ENCODE data around the gene ARHGAP21.

The ARHGAP21 gene

DNA sequence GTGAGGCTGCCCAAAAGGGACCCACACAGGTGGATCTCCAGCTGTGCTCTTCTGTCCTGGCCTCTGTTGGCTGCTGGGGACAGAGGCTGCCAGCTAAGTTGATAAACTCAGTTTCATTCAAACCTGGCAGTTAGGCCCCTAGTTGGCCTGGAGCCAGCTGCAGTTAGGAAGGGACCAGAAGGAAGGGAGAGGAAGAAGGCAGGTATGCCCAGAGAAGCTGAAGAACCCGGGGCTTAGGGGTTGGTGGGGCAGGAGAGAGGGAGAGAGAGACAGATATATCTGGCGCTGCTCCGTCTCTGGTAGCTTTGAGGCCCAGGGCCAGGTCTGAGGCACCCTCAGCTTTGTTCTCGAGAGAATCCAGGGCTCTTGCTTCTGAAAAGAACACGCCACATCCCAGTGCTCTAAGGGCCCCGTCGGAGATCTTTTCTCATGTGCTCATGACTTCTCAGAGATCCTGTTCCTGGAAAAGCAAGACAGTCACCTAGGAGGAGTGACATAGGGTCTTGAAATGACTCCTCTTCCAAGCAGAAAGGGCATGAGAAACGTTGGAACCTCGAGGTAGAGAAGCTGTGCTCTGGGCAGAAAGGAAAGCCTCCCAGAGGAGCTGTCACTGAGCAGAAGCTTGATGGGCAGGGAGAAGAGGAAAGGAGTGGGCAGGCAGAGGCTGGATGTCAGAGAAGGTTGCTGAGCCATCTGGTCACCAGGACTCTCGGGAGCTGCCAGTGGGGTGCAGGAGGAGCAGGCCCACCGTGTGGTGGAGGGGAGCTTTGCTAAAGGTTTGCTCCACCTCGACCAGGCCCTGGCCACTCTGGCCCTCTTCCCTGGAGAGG, 153.6 kb downstream of the ARHGAP21 start:
- no peak for DNase-seq

DNA sequence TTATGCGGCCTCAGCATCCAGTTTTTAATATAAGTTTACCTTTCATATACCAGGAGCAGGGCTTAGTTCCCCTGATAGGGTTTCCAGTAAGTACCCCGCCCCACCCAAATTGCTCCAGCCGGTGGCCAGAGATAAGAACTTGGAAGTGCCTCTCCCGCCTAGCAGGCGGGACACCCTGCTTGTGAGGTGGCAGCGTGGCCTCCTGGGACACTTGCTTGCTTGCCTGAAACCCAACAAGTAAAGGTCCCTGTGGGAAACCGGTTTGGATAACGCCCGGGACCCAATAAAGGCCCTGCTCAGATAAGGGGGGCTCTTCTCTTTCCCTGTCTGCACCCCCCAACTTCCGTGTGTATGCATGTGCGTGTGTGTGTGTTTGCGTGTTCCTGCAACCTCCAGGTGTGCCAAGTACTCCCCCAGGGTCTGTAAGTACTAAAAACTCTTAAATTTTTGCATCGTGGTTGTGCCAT, 154.3 kb downstream of the ARHGAP21 start:
- DNase-seq = no peak

DNA sequence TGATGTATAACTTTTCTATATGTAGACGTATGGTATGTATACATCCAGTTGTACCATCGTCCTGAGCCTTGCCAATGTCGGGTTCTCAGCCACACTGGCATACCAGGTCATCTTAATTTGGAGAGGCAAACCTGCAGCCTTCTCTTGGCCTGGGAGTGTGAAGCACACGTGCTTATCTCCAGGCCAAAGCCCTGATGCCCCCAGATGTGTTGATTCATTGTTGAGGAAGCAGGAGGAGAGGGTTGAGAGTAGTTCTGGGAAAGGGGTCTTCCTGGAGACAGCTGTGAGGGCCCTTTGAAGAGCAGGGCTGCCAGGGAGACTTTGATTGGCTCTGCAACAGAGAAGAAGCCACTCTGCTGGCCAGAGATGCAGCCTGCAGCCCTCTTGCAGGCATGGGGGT, 155.6 kb downstream of the ARHGAP21 start:
- no peak for DNase-seq

DNA sequence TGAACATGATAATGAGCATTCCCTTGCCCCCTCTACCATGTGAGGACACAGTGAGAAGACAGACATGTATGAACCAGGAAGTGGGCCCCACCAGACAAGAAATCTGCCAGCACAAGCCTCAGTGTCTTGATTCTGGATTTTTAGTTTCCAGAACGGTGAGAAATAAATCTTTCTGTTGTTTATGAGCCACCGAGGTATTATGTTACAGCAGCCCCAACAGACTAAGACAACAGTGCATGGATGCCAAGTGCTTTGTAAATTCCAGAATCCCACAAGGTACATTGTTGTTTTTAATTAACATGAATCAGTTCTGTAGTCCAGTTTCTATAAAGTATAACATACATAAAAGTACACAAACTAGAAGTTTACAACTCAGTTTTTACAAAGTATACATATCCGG, 162.2 kb downstream of the ARHGAP21 start:
- DNase-seq = no peak

DNA sequence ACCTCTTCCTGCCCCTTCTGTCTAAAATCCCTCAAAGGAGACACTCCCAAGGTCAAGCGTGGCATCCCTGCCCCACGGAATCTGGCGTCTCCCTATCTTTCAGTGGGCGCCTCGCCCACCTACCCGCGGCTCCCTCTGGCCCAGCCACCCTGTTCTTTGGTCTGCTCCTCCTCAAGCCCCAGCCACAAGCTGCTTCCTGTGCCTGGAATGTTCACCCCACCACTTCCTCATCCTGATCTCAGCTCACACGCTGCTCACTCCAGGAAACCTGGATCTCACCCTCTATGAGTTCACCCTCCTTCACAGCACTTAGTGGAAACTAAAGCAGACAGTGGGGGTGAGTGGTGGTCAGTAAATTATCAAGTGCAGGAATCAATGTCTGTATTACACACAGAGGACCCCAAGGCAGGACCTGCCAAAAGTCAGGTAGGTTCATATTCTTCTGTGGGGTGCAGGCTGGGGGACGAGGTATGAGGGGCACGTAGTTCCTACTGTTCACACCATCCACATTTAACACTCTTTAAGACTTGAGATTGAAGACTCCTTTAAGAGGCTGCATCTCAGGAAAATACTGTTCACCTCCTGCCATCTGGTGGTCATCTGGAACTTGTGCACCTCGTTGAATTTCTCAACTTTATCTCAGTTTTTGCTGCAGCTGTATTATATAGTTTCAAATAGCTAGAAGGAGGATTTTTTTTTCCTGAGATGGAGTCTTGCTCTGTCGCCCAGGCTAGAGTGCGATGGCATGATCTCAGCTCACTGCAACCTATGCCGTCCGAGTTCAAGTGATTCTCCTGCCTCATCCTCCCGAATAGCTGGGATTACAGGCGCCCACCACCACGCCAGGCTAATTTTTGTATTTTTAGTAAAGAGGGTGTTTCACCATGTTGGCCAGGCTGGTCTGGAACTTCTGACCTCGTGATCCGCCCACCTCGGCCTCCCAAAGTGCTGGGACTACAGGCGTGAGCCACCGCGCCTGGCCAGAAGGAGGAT, 166.6 kb downstream of the ARHGAP21 start:
- DNase-seq = peak; percentile 21

DNA sequence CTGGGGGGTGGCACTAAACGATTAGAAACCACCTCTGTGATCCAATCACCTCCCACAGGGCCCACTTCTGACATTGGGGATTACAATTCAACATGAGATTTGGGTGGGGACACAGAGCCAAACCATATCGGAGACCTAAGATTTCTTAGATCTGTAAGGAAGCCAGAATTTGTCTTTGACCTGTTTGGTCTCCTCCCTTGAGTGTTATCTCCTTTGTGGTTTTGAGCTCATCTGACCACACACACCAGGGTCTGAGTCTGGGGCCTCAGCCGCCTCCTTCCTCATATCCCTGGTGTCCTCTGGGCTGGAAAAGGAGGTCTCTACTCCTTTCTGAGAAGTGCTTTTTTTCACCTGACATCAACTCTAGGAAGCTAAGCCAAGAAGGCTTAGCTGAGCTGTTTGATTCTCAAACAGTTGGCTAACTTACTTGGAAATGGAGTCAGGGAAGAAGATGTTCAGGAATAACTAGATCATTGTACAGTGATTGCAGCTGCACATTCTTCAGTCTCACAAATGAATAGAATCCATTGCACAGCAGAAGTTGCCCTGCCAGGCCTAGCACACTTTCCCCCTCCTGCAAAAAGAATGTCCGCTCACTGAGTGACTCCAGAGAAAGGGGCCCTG, 167.4 kb downstream of the ARHGAP21 start:
- DNase-seq = no peak

DNA sequence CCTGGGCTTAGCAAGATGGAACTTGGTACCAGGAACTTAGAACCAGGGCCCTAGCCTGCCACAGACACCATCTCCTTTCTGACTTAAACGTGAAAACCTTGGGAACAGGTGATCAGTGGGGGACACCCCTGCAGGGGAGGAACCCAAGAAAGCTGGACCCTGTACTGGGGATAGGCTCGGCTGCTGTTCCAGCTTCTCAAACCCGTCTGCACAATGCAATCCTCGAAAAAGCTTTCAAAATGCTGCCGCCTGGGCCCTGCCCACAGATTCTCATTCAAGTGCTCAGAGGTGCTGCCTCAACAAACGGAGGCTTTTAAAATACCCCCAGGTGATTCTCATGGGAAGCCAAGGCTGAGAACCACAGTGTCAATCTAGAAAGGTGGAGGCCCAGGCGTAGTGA, 169.7 kb downstream of the ARHGAP21 start:
- DNase-seq = no peak

DNA sequence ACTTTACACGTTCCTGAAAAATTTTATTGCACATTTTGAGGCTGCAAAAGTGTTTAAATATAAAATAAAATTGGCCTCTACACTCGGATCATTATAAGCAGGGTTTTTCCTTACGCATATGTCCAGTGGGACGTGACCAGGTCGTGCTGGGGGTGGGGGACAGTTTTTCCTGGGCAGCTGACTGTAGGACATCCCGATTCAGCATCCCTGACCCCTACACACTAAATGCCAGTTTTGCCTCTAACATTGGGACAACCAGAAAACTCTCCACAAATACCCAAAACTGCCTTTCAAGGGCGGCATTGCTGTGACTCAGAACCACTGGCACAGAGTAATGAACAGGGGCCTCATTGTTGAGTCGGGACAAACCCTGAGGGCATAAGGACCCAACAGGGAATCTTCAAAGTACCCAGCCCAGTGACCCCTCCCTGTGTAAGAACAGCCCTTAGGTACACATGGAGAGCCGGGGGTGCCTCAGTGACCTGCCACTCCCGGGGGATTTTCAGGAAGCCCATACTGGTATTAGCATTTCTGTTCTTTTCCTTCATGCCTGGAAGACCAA, 170.6 kb downstream of the ARHGAP21 start:
- no peak for DNase-seq

DNA sequence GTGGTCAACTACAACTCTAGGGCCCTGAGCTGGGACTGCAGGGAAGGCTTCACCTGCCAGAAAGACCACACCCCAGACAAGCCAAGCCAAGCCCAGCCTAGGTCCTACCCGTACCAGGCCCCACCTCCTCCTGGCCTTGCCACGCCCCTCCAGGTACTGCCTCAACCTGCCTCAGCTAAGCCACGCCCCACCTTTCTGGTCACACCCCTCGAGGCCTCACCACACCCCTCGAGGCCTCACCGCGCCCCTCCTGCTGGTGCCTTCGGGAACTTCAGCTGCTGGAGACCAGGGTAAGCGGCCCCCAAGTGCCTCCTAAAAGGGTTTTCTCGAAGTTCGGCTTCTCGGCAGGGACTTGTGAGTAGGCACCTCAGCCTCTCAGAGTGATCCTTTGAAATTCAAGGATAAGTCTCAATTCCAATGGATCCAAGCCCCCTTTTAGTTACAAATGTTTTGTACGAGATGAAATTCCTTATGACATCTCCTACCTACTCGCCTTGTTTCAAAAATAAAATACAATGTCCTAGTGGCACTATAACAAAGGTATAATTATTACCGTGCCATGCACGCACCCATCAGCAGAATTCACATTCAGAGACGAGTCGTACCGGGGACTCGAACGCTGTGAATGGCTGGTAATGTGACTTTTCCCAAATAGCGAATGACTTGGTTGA, 171.2 kb downstream of the ARHGAP21 start:
- DNase-seq = peak; percentile 64

DNA sequence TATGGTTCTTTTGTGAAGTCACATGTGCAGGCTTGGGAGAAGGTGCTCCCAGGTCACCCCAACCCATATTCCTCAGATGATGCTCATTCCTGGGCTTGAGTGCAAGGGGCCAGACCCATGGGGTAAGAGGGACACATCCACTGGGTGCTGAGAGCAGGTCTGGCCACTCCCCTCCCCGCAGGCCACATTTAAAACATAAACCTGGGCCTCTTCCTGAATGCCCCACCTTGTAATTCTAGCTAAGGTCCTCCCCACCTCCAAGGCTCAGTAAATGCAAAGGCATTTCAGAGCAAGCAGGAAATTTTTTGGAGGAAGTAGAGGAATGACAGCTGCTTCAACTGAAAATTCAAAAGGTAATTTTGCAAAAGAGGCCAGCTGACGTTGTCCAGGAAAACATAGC, 172.5 kb downstream of the ARHGAP21 start:
- no peak for DNase-seq

DNA sequence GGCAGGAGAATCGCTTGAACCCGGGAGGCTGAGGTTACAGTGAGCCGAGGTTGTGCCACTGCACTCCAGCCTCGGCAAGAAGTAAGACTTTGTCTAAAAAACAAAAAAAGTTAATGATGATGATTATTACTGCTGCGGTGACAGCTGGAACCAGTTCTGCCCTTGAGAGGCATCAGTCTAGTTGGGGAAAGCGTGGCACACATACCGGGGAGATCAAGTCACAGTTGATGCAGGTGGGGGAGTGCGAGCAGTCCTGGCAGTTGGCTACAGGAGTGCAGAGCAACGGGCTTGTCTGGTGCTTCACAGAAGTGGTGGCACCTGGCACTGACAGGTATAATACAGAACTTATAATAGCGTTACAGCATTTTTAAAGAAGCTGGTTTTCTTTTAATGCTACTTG, 173.0 kb downstream of the ARHGAP21 start:
- no peak for DNase-seq

DNA sequence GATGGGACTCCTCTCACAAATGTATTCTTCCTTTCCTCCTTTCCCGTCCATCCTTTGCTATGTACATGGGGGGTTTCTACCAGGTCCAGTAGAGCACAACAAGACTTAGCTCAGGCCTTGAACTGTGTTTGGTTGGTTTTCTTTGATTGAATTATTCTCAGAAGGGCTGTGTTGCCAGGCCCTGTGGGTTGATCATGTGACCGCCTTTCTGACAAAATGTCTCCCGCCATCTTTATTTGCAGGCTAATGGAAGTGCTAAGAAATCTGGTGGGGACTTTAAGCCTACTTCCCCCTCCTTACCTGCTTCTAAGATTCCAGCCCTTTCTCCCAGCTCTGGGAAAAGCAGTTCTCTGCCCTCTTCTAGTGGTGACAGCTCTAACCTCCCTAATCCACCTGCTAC, 178.1 kb downstream of the ARHGAP21 start:
- DNase-seq = no peak

DNA sequence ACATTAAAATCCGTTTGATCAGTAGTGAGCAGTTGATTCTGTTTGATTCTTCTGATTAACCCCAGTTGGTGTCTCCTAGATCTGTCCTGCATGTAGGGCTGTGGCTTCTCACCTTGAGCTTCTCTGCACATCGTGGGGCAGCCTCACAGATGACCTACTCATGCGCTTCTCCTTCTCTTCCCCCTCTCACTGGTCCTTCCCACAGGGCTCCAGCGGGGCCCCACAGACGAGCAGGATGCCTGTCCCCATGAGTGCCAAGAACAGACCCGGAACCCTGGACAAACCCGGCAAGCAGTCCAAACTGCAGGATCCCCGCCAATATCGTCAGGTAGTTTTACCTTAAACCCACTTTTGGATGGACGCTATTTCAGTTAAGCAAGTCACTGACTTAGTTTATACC, 178.9 kb downstream of the ARHGAP21 start:
- DNase-seq = no peak

DNA sequence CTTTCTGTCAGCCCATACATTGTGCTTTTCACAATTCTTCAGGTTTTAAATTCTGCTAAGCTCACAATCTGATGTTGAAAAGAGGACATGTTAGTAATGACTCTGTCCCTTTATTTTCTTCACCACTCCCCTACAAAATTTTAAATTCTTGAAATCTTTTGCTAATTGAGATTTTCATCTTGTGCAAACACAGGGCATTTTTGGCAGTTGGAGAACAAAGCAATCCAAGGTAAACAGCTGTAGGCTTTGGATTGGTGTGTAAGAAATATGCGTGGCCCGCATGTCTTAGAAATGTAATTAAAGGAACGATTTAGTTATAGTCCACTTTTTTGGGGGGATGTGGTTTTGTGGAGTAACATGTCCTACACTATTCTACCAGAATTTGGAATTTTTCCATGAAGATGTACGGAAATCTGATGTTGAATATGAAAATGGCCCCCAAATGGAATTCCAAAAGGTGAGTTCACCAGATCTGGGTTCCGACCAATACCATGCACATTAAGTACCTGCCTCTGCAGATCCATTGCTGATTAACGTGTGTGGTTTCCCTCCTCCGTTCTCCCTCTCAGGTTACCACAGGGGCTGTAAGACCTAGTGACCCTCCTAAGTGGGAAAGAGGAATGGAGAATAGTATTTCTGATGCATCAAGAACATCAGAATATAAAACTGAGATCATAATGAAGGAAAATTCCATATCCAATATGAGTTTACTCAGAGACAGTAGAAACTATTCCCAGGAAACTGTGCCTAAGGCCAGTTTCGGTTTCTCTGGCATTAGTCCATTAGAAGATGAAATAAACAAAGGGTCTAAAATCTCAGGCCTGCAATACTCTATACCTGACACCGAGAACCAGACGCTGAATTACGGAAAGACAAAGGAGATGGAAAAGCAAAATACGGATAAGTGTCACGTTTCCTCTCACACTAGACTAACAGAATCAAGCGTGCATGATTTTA, 181.1 kb downstream of the ARHGAP21 start:
- no peak for DNase-seq

DNA sequence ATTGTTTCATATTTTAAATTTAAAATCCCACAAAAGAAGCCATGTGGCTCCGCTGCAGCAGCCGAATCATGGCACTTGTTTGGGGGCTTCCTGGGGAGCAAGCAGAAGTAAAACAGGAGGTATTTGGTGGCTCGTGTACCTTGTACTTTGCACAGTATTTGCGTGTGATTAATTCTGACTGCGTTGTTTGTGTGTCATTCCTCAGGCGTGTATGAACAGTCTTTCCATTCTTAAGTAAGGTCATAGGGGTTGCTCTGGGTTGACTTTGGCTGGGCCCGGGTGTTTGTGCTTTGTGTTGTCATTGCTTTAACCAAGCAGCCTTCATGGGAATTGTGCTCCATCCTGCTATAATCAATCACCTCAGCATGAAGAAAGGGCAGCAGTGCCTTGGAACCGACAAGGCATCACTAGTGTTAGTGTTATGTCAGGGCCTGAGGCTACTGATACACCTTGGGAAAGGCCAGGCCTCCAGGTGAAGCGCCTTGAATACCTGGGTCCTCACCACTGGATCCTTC, 182.4 kb downstream of the ARHGAP21 start:
- no peak for DNase-seq

DNA sequence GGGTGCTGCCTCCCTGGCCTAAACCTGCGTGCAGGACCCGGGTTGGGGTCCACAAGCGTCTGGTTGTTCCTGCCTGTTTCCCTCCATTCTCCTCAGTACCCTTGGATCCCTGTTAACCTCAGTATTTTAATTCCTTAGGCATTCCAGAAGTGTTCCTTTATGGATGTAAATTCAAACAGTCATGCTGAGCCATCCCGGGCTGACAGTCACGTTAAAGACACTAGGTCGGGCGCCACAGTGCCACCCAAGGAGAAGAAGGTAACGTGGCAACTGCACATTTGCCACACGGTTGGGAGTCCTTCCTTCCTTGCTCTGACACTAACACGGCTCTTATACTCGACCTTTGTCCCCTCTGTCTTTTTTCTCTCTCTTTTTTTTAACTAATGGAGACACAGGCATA, 187.1 kb downstream of the ARHGAP21 start:
- no peak for DNase-seq

DNA sequence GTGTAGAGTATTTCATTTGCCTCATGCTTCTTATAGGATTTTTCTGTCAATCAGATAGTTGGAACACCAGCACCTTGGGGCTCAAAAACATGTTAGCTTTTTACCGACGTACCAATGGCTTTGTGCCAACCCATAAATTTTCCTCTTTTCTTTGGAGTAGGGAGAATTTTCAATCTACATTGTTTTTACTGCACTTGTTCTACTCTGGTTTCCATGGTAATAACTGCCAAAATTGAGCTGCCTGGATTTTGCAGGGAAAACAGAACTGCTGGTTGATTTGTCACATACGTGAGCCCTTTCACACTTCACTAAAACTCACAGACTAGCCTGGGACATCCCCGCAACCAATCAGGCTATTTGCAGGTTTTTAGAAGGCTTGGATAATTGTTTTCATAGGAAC, 189.7 kb downstream of the ARHGAP21 start:
- no peak for DNase-seq

Measured in activated CD4-positive, alpha-beta T cell treated with anti-CD3 and anti-CD28 coated beads for 48 hours (primary cell).